GM18498 (cell line): ENCODE measurements around the gene SLC43A1.

ENCODE experiments used
- ATAC-seq: cut with Tn5 transposase; IDR thresholded peaks from one replicate; pipeline ENCODE4 v1.9.1; 2021; ENCODE audit warnings: mild to moderate bottlenecking, moderate library complexity; ENCODE audit not compliant: unreplicated experiment

Gene SLC43A1

DNA sequence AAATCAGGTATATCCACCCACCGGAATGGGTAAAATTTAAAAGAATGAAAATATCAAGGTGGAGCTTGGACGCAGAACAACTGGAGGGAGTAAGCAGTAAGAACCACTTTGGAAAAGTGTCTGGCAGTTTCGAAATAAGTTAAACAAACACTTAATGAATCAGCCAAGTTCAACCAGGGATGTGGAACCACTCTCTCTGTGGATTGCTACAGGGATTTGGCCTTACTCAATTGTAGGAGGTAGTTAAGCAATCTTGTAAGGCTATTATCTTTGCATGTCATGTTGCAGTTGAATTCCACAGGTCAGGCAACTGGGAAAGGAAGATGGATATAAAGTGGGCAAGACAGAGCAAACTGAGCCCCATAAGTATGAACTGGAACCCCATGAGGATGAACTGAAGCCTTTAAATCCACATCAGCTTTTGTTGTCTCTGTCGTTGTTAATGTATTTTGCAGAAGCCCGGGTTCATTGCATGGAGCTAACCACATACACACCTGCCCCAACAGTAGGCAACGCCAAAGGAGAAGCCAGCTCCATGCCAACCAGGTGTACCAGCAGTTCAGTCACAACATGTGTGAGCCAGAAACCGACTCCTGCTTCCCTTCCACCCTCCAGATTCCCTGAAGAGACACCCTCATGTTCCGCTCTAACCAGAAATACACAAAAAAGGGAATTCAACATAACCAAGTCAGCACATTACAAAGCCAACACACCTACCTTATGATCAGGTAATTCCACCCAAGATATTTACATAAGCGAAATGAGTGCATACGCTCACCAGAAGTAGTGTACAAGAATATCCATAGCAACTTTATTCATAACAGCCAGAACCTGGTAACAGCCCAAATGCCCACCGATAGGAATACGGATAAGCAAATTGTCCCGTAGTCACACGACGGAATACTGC is 80.6 kb downstream of the SLC43A1 start:
- ATAC-seq: no peak
